Esophagus (tissue), 2 donors: ENCODE measurements around the gene OTOP3. TPM values are rescaled to one million over a fixed set of nuclear protein-coding genes. Genes with fewer than 3 reads are reported as not detected.

Experiments
- H3K27ac ChIP-seq, 2 donors: one replicate each; pipeline ENCODE4 v1.5.1; 2013; ENCODE audit warnings: low read depth in 2 of 2, mild to moderate bottlenecking in 2 of 2, inconsistent platforms in 1 of 2, low read length in 1 of 2, moderate library complexity in 1 of 2
- H3K27me3 ChIP-seq, 2 donors: one replicate each; pipeline ENCODE4 v1.6.1; 2013; ENCODE audit warnings: low read length in 2 of 2, control low read depth in 1 of 2, mild to moderate bottlenecking in 1 of 2; ENCODE audit not compliant: insufficient read depth in 2 of 2, control insufficient read depth in 1 of 2
- H3K36me3 ChIP-seq, 2 donors: one replicate each; pipeline ENCODE4 v1.6.1; 2013; ENCODE audit warnings: low read length in 1 of 2; ENCODE audit not compliant: control insufficient read depth in 2 of 2, insufficient read depth in 2 of 2
- H3K4me1 ChIP-seq, 2 donors: one replicate each; pipeline ENCODE4 v1.6.1; 2013; ENCODE audit warnings: low read length in 1 of 2; ENCODE audit not compliant: control insufficient read depth in 2 of 2, insufficient read depth in 2 of 2
- H3K4me3 ChIP-seq, 2 donors: one replicate each; pipeline ENCODE4 v1.5.1; 2013; ENCODE audit warnings: low read length in 2 of 2, mild to moderate bottlenecking in 2 of 2, low read depth in 1 of 2, moderate library complexity in 1 of 2
- H3K9me3 ChIP-seq, 2 donors: one replicate each; pipeline ENCODE4 v1.6.1; 2013; ENCODE audit warnings: mild to moderate bottlenecking in 2 of 2, low read depth in 1 of 2, low read length in 1 of 2, moderate library complexity in 1 of 2; ENCODE audit not compliant: control insufficient read depth in 2 of 2, insufficient read depth in 1 of 2
- WGBS, 2 donors: extraction: QIAGEN DNeasy Blood & Tissue Kit; methylation state at CpG; one replicate each; pipeline ENCODE4 v1.1.7; 2013; 5-methylcytosine and 5-hydroxymethylcytosine counted together
- polyA plus RNA-seq, 2 donors: library from polyadenylated mRNA; stranded (reverse); fragments of 200-250 nt; gene quantifications; one replicate each; pipeline ENCODE4 v1.2.3, GENCODE V29; 2013
- donor health status: healthy with polysubstance abuse.
- donor health status: Bipolar disorder and iron deficiency.

Gene OTOP3
- 10 to 100 TPM; 11.2 to 16.1 TPM for polyA plus RNA-seq

- 3% methylated on average over 74 to 78 of the region's 78 CpGs for whole genome bisulfite sequencing, 2 donors
- H3K4me1 ChIP-seq: peaks cover 0 to 13% of the 10 kb centered on the region in 2 donors
- no peaks in the 10 kb centered on the region for H3K27me3 ChIP-seq
- H3K9me3 ChIP-seq: no peaks in the 10 kb centered on the region
- peak within 1 kb of the TSS; percentile 51 to 52 for H3K4me3 ChIP-seq
- H3K27ac ChIP-seq: peak within 1 kb of the TSS; percentile 29 to 52
- H3K36me3 ChIP-seq: no peaks in the 10 kb centered on the region
These were observed at the start of gene OTOP3 for GRCh38 chr17:74935585-74936469. TSS of gene OTOP3 (plus strand) at chr17:74935898. CDS start at chr17:74935922, 24 bp downstream.

GRCh38 chr17:74888469-74888868 is 47.2 kb upstream of the OTOP3 start:
- no peak overlapping the region for H3K27ac ChIP-seq
- H3K27me3 ChIP-seq: no peaks in the 10 kb centered on the region
- H3K36me3 ChIP-seq: no peaks in the 10 kb centered on the region
- peaks cover 3 to 5% of the 10 kb centered on the region in 2 donors for H3K4me1 ChIP-seq
- WGBS, 2 donors: 52 to 56% methylated on average over 13 of the region's 13 CpGs
- no peak overlapping the region for H3K4me3 ChIP-seq
- H3K9me3 ChIP-seq: no peaks in the 10 kb centered on the region

- Histone ChIP-seq H3K9me3 (no peaks in the 10 kb centered on the region), H3K36me3 (no peaks in the 10 kb centered on the region), H3K4me1 (peaks cover 5 to 8% of the 10 kb centered on the region in 2 donors), H3K4me3 (no peak overlapping the region), H3K27ac (no peak overlapping the region), H3K27me3 (peaks cover 0 to 3% of the 10 kb centered on the region in 2 donors)
- WGBS, 2 donors: 91 to 93% methylated on average over 7 of the region's 7 CpGs
These were observed 45.1 kb upstream of the OTOP3 start for GRCh38 chr17:74890554-74890953.

- no peak overlapping the region for H3K27ac ChIP-seq
- no peaks in the 10 kb centered on the region for H3K36me3 ChIP-seq
- H3K27me3 ChIP-seq: peaks cover 0 to 3% of the 10 kb centered on the region in 2 donors
- H3K4me3 ChIP-seq: no peak overlapping the region
- H3K9me3 ChIP-seq: no peaks in the 10 kb centered on the region
- peaks cover 5 to 8% of the 10 kb centered on the region in 2 donors for H3K4me1 ChIP-seq
- WGBS, 2 donors: 63 to 73% methylated on average over 20 of the region's 20 CpGs
These were observed 43.5 kb upstream of the OTOP3 start for GRCh38 chr17:74892013-74892841.

- H3K4me3 ChIP-seq: peak within 1 kb of the TSS; percentile 44 to 46
- H3K4me1 ChIP-seq: peaks cover 6 to 8% of the 10 kb centered on the region in 2 donors
- no peak within 1 kb of the TSS for H3K27ac ChIP-seq
- 4% methylated on average over 79 to 86 of the region's 86 CpGs for WGBS, 2 donors
- peaks cover 0 to 3% of the 10 kb centered on the region in 2 donors for H3K27me3 ChIP-seq
- no peaks in the 10 kb centered on the region for H3K36me3 ChIP-seq
- no peaks in the 10 kb centered on the region for H3K9me3 ChIP-seq
These were observed 42.5 kb upstream of the OTOP3 start, which contains the start of gene FADS6 for GRCh38 chr17:74892974-74893911. TSS of gene FADS6 (minus strand) at chr17:74893633. CDS start at chr17:74893595, 38 bp downstream.

- no peak overlapping the region for H3K27ac ChIP-seq
- H3K27me3 ChIP-seq: peaks cover 0 to 3% of the 10 kb centered on the region in 2 donors
- H3K4me3 ChIP-seq: peak overlapping the region in 1 of 2 donors; percentile 46
- WGBS, 2 donors: 34 to 36% methylated on average over 21 to 22 of the region's 22 CpGs
- peaks cover 8 to 9% of the 10 kb centered on the region in 2 donors for H3K4me1 ChIP-seq
- no peaks in the 10 kb centered on the region for H3K36me3 ChIP-seq
- H3K9me3 ChIP-seq: no peaks in the 10 kb centered on the region
These were observed 41.6 kb upstream of the OTOP3 start for GRCh38 chr17:74893936-74894671.

- Histone ChIP-seq H3K4me1 (peaks cover 5 to 12% of the 10 kb centered on the region in 2 donors), H3K27ac (peak overlapping the region; percentile 23 to 44), H3K4me3 (no peak overlapping the region), H3K9me3 (no peaks in the 10 kb centered on the region), H3K36me3 (no peaks in the 10 kb centered on the region), H3K27me3 (peaks cover 0 to 3% of the 10 kb centered on the region in 2 donors)
- 59 to 64% methylated on average over 11 of the region's 11 CpGs for WGBS, 2 donors
These were observed 37.2 kb upstream of the OTOP3 start for GRCh38 chr17:74898376-74898946.

- no peak overlapping the region for H3K4me3 ChIP-seq
- no peaks in the 10 kb centered on the region for H3K36me3 ChIP-seq
- WGBS, 2 donors: 67 to 71% methylated on average over 8 of the region's 8 CpGs
- H3K9me3 ChIP-seq: no peaks in the 10 kb centered on the region
- H3K27ac ChIP-seq: peak overlapping the region in 1 of 2 donors; percentile 27
- no peaks in the 10 kb centered on the region for H3K27me3 ChIP-seq
- peaks cover 0 to 12% of the 10 kb centered on the region in 2 donors for H3K4me1 ChIP-seq
These were observed 35.5 kb upstream of the OTOP3 start for GRCh38 chr17:74900208-74900607.
